ENCODE results near the gene SEL1L.
"Not testable (repeated sequence)": the region's sequence is repeated elsewhere in the genome, so short reads cannot be mapped to it uniquely, and the experiment has no call there.

Gene SEL1L

GRCh38 chr14:81523616-81524015 lies 10.0 kb downstream of the SEL1L start:
- no peak for DNase-seq

GRCh38 chr14:81523016-81523415 lies 10.6 kb downstream of the SEL1L start:
- no peak for DNase-seq

DNA sequence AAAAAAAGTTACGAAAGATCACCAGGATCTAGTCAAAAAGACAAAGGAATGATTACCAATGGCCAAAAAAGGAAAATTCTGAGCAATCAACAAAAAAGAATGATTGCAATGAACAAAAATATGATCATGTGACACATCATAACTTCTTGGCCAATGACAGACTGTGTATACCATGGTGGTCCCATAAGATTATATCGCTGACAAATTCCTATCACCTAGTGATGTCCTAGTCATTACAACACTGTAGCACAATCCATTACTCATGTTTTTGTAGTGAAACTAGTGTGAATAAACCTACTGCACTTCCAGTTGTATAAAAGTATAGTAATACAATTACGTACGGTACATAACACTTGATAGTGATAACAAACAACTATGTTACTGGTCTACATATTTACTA lies 12.3 kb downstream of the SEL1L start:
- DNase-seq = no peak

DNA sequence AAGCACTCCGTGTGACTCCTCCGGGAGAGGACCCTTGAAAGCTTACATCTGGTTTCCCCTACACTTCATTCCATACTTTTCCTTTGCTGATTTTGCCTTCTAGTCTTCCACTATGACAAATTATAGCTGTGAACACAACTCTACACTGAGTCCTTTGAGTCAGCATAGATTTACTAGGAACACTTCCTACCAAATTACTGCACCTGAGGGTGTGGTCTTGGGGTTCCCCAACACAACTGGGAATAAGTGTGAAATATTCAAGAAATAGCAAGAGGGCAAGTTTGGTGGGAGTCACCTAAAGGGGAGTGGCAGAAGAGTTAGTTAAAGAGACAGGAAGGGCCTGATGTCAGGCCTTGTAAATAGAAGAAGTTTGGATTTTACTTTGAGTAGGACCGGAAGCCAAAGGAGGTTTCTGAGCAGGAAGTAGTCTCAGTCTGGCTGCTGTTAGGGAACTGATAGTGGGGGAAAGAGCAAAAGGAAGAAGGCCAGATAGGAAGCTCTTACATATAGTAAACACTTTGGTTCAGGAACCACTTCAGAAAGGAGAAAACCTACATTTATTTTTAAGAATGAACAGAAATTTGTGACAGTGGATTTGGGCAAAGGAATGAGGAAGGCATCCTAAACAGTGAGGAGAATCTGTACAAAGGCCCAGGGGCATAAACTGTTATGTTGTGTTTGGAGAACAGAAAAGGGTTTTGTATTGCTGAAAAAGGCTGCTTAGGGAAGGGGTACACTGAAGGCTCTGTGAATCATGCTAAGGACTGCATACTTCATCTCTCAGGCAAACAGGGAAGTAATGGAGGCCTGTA lies 14.2 kb downstream of the SEL1L start:
- DNase-seq = peak in 1 of 2 donors; percentile 99

DNA sequence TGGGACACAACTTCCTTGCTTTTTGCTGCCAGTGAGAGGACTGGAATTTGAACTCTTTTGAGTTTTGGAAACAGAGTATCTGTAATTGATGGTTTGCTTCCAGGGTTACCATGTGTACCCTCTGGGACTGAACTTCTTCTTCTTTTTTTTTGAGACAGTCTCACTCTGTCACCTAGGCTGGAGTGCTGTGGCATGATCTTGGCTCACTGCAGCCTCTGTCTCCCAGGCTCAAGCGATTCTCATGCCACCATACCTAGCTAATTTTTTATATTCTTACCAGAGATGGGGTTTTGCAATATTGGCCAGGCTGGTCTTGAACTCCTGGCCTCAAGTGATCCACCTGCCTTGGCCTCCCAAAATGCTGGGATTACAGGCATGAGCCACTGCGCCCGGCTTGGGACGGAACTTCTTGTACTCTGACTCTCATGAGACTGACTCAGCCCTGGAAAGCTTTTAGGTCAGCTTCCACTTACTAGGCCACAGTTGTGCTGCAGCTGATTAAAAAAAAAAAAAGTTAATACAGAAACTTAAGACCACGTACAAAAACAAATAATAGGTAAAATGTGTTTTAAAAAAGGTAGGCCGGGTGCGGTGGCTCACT lies 15.8 kb downstream of the SEL1L start:
- DNase-seq = no peak

DNA sequence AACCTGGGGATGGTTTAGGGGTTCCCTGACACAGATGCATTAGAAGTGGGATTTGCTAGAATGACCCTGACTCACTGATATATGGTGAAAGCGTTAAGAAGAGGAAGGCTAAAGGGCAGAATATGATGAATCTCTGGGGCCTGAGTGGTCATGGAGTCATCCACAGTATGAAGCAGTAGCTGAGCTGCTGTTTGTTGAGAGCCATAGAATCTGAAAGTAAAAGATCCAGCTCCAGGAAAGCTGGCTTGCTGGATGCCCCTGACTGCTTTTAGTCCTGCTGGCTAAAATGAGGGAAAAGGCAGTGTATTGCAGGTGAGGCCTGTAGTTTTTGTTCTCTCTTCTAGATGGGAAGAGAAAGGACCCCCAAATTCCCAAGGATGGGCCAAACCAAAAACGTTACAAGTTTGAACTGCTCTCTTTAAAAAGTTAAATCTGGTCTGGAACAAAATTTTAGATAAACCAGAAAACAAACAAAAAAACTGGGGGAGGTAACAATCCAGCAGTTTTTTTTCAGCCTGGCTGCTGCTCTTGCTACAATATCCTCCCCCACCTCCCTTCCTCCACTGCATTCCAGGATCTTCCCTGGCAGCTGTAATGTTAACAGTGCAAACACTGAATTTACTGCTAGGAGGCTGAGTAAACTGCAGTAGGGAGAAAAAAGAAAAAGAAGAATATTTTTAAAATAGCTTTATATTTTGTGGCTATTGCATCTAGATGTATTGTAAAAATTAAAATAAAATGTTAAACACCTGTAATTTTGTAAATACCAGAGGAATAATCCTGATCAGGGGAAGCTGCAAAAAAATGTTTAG lies 16.5 kb downstream of the SEL1L start:
- no peak for DNase-seq

GRCh38 chr14:81515927-81516326 lies 17.7 kb downstream of the SEL1L start:
- not testable (repeated sequence) for DNase-seq

- not testable (repeated sequence) for DNase-seq
Observed at GRCh38 chr14:81512826-81513225, 20.8 kb downstream of the SEL1L start.

GRCh38 chr14:81511111-81511904 lies 22.3 kb downstream of the SEL1L start:
- DNase-seq = no peak

GRCh38 chr14:81509838-81510452 lies 23.7 kb downstream of the SEL1L start:
- DNase-seq = no peak

DNA sequence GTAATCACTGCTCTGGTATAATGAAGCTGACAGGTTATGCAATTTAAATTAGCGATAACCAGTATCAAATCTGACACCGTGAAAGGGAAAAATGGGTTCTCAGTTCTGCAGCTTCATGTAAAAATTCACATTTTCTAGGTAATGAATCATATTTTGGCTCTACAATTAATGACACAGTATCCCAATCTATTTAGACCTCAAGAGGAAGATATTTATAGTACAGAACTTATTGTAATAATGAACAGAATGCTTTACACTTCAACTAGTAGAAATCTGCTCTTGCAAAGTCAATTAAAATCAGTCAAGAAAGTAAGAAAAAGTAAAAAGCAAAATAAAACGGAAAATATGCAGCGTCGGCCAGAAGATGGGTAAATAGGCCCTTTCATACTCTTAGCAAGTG lies 24.3 kb downstream of the SEL1L start:
- no peak for DNase-seq

GRCh38 chr14:81506487-81506886 lies 27.2 kb downstream of the SEL1L start:
- DNase-seq = no peak

DNA sequence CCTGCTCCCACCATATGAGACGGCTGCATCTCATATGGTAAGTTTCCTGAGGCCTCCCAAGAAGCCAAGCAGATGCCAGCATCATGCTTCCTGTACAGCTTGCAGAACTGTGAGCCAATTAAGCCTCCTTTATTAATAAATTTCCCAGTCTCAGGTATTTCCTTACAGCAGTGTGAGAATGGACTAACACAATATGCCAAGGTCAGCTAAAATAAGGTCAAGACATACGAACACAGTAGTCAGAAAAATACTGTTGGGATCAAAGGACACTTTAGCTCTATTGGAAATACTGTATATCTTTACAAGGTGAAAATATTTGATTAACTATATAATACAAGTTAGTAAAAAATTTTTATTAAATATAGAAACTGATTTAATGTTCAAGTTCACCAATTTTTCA lies 28.8 kb downstream of the SEL1L start:
- no peak for DNase-seq

GRCh38 chr14:81485781-81486180 lies 47.9 kb downstream of the SEL1L start:
- DNase-seq = no peak

GRCh38 chr14:81485372-81485771 lies 48.3 kb downstream of the SEL1L start:
- DNase-seq = no peak

DNA sequence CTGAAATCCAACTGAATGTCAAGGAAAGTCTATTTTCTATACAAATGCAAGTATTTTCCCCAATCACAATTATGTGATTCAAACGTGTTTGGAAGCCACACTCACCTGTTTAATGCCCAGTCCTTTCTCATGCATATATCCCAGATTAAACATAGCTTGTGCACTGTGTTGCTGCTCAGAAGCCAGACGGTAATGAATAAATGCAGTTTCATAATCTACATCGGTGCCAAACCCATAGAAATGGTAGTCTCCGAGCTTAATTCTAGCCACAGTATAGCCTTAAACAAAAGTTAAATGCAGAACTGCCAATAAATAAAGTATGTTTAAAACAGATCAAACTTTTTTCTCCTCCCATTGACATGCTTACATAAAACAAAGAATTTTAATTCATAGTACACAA lies 49.5 kb downstream of the SEL1L start:
- no peak for DNase-seq

DNA sequence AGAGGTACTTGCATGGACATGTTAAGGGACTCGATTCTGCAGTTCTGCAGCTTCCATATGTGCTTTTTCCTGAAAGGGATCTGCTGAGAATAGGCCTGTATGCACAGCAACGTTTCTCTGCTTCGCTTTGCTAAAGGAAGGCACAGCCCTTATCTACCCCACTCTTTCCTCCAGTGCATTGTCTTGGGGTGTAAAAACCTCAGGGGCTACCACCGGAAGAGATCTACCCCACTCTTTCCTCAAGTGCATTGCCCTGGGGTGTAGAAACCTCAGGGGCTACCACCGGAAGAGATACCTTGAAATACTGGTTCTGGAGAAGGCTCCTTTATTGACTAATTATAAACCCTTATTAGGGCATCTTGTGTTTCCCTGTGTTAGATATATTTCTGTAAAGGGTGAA lies 52.9 kb downstream of the SEL1L start:
- no peak for DNase-seq

DNA sequence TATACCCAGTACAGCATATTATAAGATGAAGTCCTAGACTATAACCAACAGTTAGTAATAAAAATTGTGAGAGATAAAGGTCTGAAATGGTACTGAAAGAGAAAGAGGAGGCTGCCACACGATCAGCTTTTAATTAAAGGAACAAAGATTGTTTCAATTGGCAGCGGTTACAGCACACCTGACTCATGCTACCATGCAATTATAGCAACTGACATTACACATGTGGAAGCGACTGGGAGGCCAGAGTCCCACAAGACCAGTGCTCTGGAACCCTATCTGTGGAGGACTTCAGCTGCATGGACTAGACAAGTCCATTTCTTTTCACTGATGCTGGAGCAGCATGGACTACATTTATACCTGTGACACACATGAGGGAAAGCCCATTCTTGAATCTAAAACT lies 55.2 kb downstream of the SEL1L start:
- DNase-seq = no peak

- no peak for DNase-seq
Observed at GRCh38 chr14:81476816-81477215, 56.8 kb downstream of the SEL1L start.

GRCh38 chr14:81474685-81475324 lies 58.8 kb downstream of the SEL1L start:
- DNase-seq = no peak

GRCh38 chr14:81474148-81474492 lies 59.5 kb downstream of the SEL1L start:
- DNase-seq = peak in 1 of 2 donors; percentile 23

Data from bone marrow (tissue), 2 donors.